Neural crest cell (in vitro differentiated cells): ENCODE data around the gene RFX8. TPM values are rescaled to one million over a fixed set of nuclear protein-coding genes. Genes with fewer than 3 reads are reported as not detected.

Experiments used
- DNase-seq: peaks from one replicate; pipeline ENCODE4 v3.0.0; 2021; ENCODE audit warnings: low read depth, mixed read lengths, low spot score
- H3K27ac Mint-ChIP-seq: one replicate; pipeline ENCODE4 v1.8.0; 2021; ENCODE audit warnings: mild to moderate bottlenecking, mixed read lengths; ENCODE audit not compliant: unreplicated experiment
- H3K27me3 Mint-ChIP-seq: 2 replicates; pipeline ENCODE4 v1.8.0; 2021; ENCODE audit warnings: low read depth, mild to moderate bottlenecking, mixed read lengths
- H3K36me3 Mint-ChIP-seq: 2 replicates; pipeline ENCODE4 v1.8.0; 2021; ENCODE audit warnings: low read depth, mild to moderate bottlenecking, mixed read lengths
- H3K4me1 Mint-ChIP-seq: 2 replicates; pipeline ENCODE4 v1.8.0; 2021; ENCODE audit warnings: mixed read lengths
- H3K4me3 Mint-ChIP-seq: one replicate; pipeline ENCODE4 v1.8.0; 2021; ENCODE audit warnings: mild to moderate bottlenecking, mixed read lengths
- H3K9me3 Mint-ChIP-seq: 2 replicates; pipeline ENCODE4 v1.8.0; 2021; ENCODE audit warnings: mixed read lengths
- CTCF ChIP-seq: fragments of 200-600 bp; sonication (generic); conservative IDR thresholded peaks from 2 replicates; pipeline ENCODE4 v1.5.0; 2021; ENCODE audit warnings: antibody characterized with exemption, mild to moderate bottlenecking
- total RNA-seq: library from RNA; stranded (reverse); gene quantifications from 2 replicates; pipeline ENCODE4 v1.2.1, GENCODE V29; 2021

Gene RFX8
- total RNA-seq, 1 donor from 2014 or later: 0.44 TPM

- no peak overlapping the region for H3K4me3 Mint-ChIP-seq
- peaks cover 44% of the 10 kb centered on the region for H3K27me3 Mint-ChIP-seq
- no peaks in the 10 kb centered on the region for H3K36me3 Mint-ChIP-seq
- no peak for DNase-seq
- H3K4me1 Mint-ChIP-seq: peaks cover 22% of the 10 kb centered on the region
- no peak for TF ChIP-seq CTCF
- no peak overlapping the region for H3K27ac Mint-ChIP-seq
- H3K9me3 Mint-ChIP-seq: no peaks in the 10 kb centered on the region
Measured at GRCh38 chr2:101400506-101401325, 74.2 kb downstream of the RFX8 start.

GRCh38 chr2:101400048-101400447, 74.9 kb downstream of the RFX8 start:
- no peaks in the 10 kb centered on the region for H3K36me3 Mint-ChIP-seq
- no peak for TF ChIP-seq CTCF
- no peak overlapping the region for H3K4me3 Mint-ChIP-seq
- no peak overlapping the region for H3K27ac Mint-ChIP-seq
- H3K4me1 Mint-ChIP-seq: peaks cover 18% of the 10 kb centered on the region
- peaks cover 46% of the 10 kb centered on the region for H3K27me3 Mint-ChIP-seq
- DNase-seq: no peak
- H3K9me3 Mint-ChIP-seq: no peaks in the 10 kb centered on the region

GRCh38 chr2:101399021-101399799, 75.7 kb downstream of the RFX8 start:
- Mint-ChIP-seq H3K27ac (peak overlapping the region; percentile 78), H3K4me1 (peaks cover 18% of the 10 kb centered on the region), H3K36me3 (no peaks in the 10 kb centered on the region), H3K27me3 (peaks cover 47% of the 10 kb centered on the region), H3K9me3 (no peaks in the 10 kb centered on the region), H3K4me3 (no peak overlapping the region)
- no peak for TF ChIP-seq CTCF
- DNase-seq: no peak

- no peaks in the 10 kb centered on the region for H3K9me3 Mint-ChIP-seq
- H3K4me3 Mint-ChIP-seq: no peak overlapping the region
- H3K27me3 Mint-ChIP-seq: peaks cover 52% of the 10 kb centered on the region
- no peak for DNase-seq
- no peaks in the 10 kb centered on the region for H3K36me3 Mint-ChIP-seq
- TF ChIP-seq CTCF: no peak
- peaks cover 12% of the 10 kb centered on the region for H3K4me1 Mint-ChIP-seq
- no peak overlapping the region for H3K27ac Mint-ChIP-seq
Measured at GRCh38 chr2:101398116-101398821, 76.6 kb downstream of the RFX8 start.

GRCh38 chr2:101396316-101396717, 78.6 kb downstream of the RFX8 start:
- Mint-ChIP-seq H3K27ac (no peak overlapping the region), H3K4me3 (no peak overlapping the region), H3K9me3 (no peaks in the 10 kb centered on the region), H3K36me3 (no peaks in the 10 kb centered on the region), H3K4me1 (peaks cover 12% of the 10 kb centered on the region), H3K27me3 (peaks cover 63% of the 10 kb centered on the region)
- no peak for DNase-seq
- no peak for TF ChIP-seq CTCF
